ENCODE results near the gene EMC10. TPM values are rescaled to one million over a fixed set of nuclear protein-coding genes. Genes with fewer than 3 reads are reported as not detected.

Gene EMC10
- total RNA-seq, 2 experiments from 2014 or later, result 39.1 to 44.4 TPM

GRCh38 chr19:50462970-50463369 lies 13.3 kb upstream of the EMC10 start:
- POLR2A ChIA-PET, result no interaction called here
- peaks cover 25% of the 10 kb centered on the region for H3K4me1 ChIP-seq (ENCODE audit: insufficient read depth, low read length, poor library complexity, severe bottlenecking)
- intact Hi-C loops (cut with micrococcal nuclease; ENCODE audit: unreplicated experiment), result no loop called here
- TF ChIP-seq CTCF (conservative IDR thresholded peaks at IDR 0.05; ENCODE audit: low read length) (no peak), EZH2phosphoT487 (IDR thresholded peaks at IDR 0.05; ENCODE audit: borderline replicate concordance, low read depth, low read length) (no peak)
- no peaks in the 10 kb centered on the region for H3K79me2 ChIP-seq (ENCODE audit: insufficient read depth, low read depth, low read length)
- H3K4me2 ChIP-seq (ENCODE audit: low read length), result no peak overlapping the region
- no peaks in the 10 kb centered on the region for H3K9me2 ChIP-seq (ENCODE audit: insufficient read depth, low read length)
- H3K9me3 ChIP-seq (ENCODE audit: low read length), result no peaks in the 10 kb centered on the region
- no peak for DNase-seq (ENCODE audit: low spot score)
- no peak overlapping the region for H3K27ac ChIP-seq (ENCODE audit: low read depth, low read length, poor library complexity, severe bottlenecking)
- H2AFZ ChIP-seq (ENCODE audit: low read length), result no peak overlapping the region
- no peaks in the 10 kb centered on the region for H4K20me1 ChIP-seq (ENCODE audit: insufficient read depth, low read length)
- no peaks in the 10 kb centered on the region for H3K36me3 ChIP-seq (ENCODE audit: insufficient read depth, low read length)
- CTCF ChIA-PET (ENCODE audit: unreplicated experiment), result no interaction called here
- no peak overlapping the region for H3K4me3 ChIP-seq (ENCODE audit: low read depth, low read length, poor library complexity, severe bottlenecking)
- BruUV-seq (replicated peaks), result no TSS peak

- BruUV-seq (replicated peaks), result no TSS peak
Observed at GRCh38 chr19:50464348-50464747, 12.0 kb upstream of the EMC10 start.

GRCh38 chr19:50465000-50465399 lies 11.3 kb upstream of the EMC10 start:
- TF ChIP-seq CTCF (conservative IDR thresholded peaks at IDR 0.05; ENCODE audit: low read length) (no peak), EZH2phosphoT487 (IDR thresholded peaks at IDR 0.05; ENCODE audit: borderline replicate concordance, low read depth, low read length) (no peak)
- ChIA-PET POLR2A (no interaction called here), CTCF (ENCODE audit: unreplicated experiment) (no interaction called here)
- no peak overlapping the region for H2AFZ ChIP-seq (ENCODE audit: low read length)
- no peaks in the 10 kb centered on the region for H3K36me3 ChIP-seq (ENCODE audit: insufficient read depth, low read length)
- no peak overlapping the region for H3K4me3 ChIP-seq (ENCODE audit: low read depth, low read length, poor library complexity, severe bottlenecking)
- H3K79me2 ChIP-seq (ENCODE audit: insufficient read depth, low read depth, low read length), result no peaks in the 10 kb centered on the region
- no peak overlapping the region for H3K4me2 ChIP-seq (ENCODE audit: low read length)
- H3K9me2 ChIP-seq (ENCODE audit: insufficient read depth, low read length), result no peaks in the 10 kb centered on the region
- intact Hi-C loops (cut with micrococcal nuclease; ENCODE audit: unreplicated experiment), result no loop called here
- no peak for DNase-seq (ENCODE audit: low spot score)
- no peaks in the 10 kb centered on the region for H3K9me3 ChIP-seq (ENCODE audit: low read length)
- H3K4me1 ChIP-seq (ENCODE audit: insufficient read depth, low read length, poor library complexity, severe bottlenecking), result peaks cover 17% of the 10 kb centered on the region
- no TSS peak for BruUV-seq (replicated peaks)
- no peak overlapping the region for H3K27ac ChIP-seq (ENCODE audit: low read depth, low read length, poor library complexity, severe bottlenecking)
- no peaks in the 10 kb centered on the region for H4K20me1 ChIP-seq (ENCODE audit: insufficient read depth, low read length)

More at GRCh38 chr19:50464348-50464747, 12.0 kb upstream of the EMC10 start:
- intact Hi-C loops (cut with micrococcal nuclease; ENCODE audit: unreplicated experiment), result no loop called here
- H3K4me1 ChIP-seq (ENCODE audit: insufficient read depth, low read length, poor library complexity, severe bottlenecking), result peaks cover 24% of the 10 kb centered on the region
- no peaks in the 10 kb centered on the region for H3K9me3 ChIP-seq (ENCODE audit: low read length)
- ChIA-PET CTCF (ENCODE audit: unreplicated experiment) (no interaction called here), POLR2A (no interaction called here)
- no peaks in the 10 kb centered on the region for H4K20me1 ChIP-seq (ENCODE audit: insufficient read depth, low read length)
- TF ChIP-seq EZH2phosphoT487 (IDR thresholded peaks at IDR 0.05; ENCODE audit: borderline replicate concordance, low read depth, low read length), result no peak
- no peak for TF ChIP-seq CTCF (conservative IDR thresholded peaks at IDR 0.05; ENCODE audit: low read length)
- no peaks in the 10 kb centered on the region for H3K36me3 ChIP-seq (ENCODE audit: insufficient read depth, low read length)
- DNase-seq (ENCODE audit: low spot score), result no peak
- no peaks in the 10 kb centered on the region for H3K79me2 ChIP-seq (ENCODE audit: insufficient read depth, low read depth, low read length)
- H2AFZ ChIP-seq (ENCODE audit: low read length), result no peak overlapping the region
- H3K4me2 ChIP-seq (ENCODE audit: low read length), result no peak overlapping the region
- no peaks in the 10 kb centered on the region for H3K9me2 ChIP-seq (ENCODE audit: insufficient read depth, low read length)
- no peak overlapping the region for H3K27ac ChIP-seq (ENCODE audit: low read depth, low read length, poor library complexity, severe bottlenecking)
- no peak overlapping the region for H3K4me3 ChIP-seq (ENCODE audit: low read depth, low read length, poor library complexity, severe bottlenecking)
